Activated T-cell treated with anti-CD3 and anti-CD28 coated beads, Interleukin-2, amount 50 U/mL, for 72 hours (primary cell): ENCODE measurements around the gene MMP20. TPM values are rescaled to one million over a fixed set of nuclear protein-coding genes. Genes with fewer than 3 reads are reported as not detected.

Experiments
- ATAC-seq, 2 donors: fragments of 150-1000 bp; cut with Tn5 transposase; replicated peaks in 1 of 2; 2 replicates each; pipeline ENCODE4 v1.10.0; 2021; ENCODE audit warnings: moderate library complexity in 2 of 2, mild to moderate bottlenecking in 1 of 2
- DNase-seq, 2 donors: peaks; one replicate each; pipeline ENCODE4 v3.0.0; 2021 to 2022; ENCODE audit warnings: mixed read lengths in 1 of 2
- H3K27ac Mint-ChIP-seq: one replicate; pipeline ENCODE4 v1.8.0; 2022; ENCODE audit warnings: mild to moderate bottlenecking, moderate library complexity, mixed read lengths
- H3K27me3 Mint-ChIP-seq: one replicate; pipeline ENCODE4 v1.8.0; 2022; ENCODE audit warnings: low read depth, mixed read lengths
- H3K36me3 Mint-ChIP-seq, 2 donors: one replicate each; pipeline ENCODE4 v1.8.0; 2022; ENCODE audit warnings: mixed read lengths in 2 of 2, mild to moderate bottlenecking in 1 of 2; ENCODE audit not compliant: insufficient read depth in 2 of 2
- H3K4me1 Mint-ChIP-seq: one replicate; pipeline ENCODE4 v1.8.0; 2022; ENCODE audit warnings: low read depth, mixed read lengths
- H3K4me3 Mint-ChIP-seq, 2 donors: one replicate each; pipeline ENCODE4 v1.8.0; 2022; ENCODE audit warnings: mild to moderate bottlenecking in 2 of 2, mixed read lengths in 2 of 2, moderate library complexity in 2 of 2
- H3K9me3 Mint-ChIP-seq, 2 donors: one replicate each; pipeline ENCODE4 v1.8.0; 2022; ENCODE audit warnings: mixed read lengths in 2 of 2
- total RNA-seq, 2 donors: library from RNA; stranded (reverse); gene quantifications; one replicate each; pipeline ENCODE4 v1.2.3, GENCODE V29; 2022

MMP20 gene
- total RNA-seq, 2 donors from 2014 or later, result not detected

GRCh38 chr11:102615894-102616432, 9.2 kb downstream of the MMP20 start:
- Mint-ChIP-seq H3K9me3 (no peaks in the 10 kb centered on the region), H3K4me3 (no peak overlapping the region), H3K36me3 (no peaks in the 10 kb centered on the region), H3K27me3 (peaks cover 9% of the 10 kb centered on the region), H3K27ac (no peak overlapping the region), H3K4me1 (peaks cover 18% of the 10 kb centered on the region)
- peak in 1 of 2 donors; percentile 45 for ATAC-seq
- no peak for DNase-seq

DNA sequence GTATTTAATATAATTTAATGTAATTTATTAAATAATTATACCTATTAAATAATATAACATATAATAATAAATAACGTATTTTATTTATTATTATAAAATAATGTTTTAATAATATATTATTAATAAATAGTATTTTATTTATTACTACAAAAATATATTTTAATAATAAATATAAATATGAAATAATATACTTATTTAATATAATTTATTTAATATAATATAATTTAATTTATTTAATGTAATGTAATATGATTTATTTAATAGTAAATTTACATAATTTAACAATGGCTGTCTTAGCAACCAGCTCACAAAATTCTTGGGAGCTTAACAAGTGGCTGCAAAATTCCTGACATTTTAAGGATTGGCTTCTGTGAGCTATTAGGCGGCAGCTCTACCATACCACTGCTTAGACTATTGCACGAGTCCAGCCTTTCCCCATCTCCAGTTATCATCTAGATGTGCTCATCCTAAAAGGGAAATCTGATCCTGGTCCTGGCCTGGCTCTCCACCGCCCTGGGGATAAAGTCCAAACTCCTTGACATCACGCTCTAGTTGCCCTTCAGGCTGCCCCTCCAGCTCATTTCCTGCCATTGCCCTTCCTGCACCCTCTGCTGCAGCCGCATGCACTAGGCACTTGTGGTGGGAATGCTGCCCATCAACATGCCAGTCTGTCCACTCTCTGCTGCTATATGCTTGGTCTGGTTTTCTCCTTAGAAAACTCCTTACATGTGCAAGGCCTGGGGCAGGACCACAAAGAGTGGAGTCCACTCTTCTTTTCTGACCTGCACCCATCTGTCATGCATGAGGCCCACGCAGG, 9.8 kb downstream of the MMP20 start:
- H3K4me3 Mint-ChIP-seq, result no peak overlapping the region
- H3K27me3 Mint-ChIP-seq, result peaks cover 2% of the 10 kb centered on the region
- ATAC-seq (peak in 1 of 2 donors; percentile 22), DNase-seq (no peak)
- H3K36me3 Mint-ChIP-seq, result no peaks in the 10 kb centered on the region
- no peak overlapping the region for H3K27ac Mint-ChIP-seq
- peaks cover 21% of the 10 kb centered on the region for H3K4me1 Mint-ChIP-seq
- no peaks in the 10 kb centered on the region for H3K9me3 Mint-ChIP-seq

DNA sequence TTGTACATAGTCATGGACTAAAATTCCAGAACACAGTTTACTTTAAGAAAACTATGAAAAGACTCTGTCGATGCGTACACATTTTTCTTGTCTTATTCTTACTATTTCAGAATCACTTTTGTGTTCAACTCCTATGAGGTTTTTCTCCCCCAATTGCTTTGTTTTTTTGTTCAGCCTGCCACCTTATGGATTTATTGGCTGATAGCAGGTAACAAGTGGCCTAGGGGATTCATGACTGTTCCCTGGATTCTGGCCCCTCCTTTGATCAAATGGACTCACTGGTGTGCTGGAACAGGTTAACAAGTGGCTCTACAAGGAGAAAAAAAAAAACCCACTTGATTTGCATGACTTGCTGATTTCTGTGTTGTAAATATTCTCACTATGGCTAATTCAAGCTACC, 10.6 kb downstream of the MMP20 start:
- DNase-seq (no peak), ATAC-seq (no peak)
- Mint-ChIP-seq H3K4me1 (peaks cover 22% of the 10 kb centered on the region), H3K27me3 (no peaks in the 10 kb centered on the region), H3K27ac (no peak overlapping the region), H3K36me3 (no peaks in the 10 kb centered on the region), H3K9me3 (no peaks in the 10 kb centered on the region), H3K4me3 (no peak overlapping the region)

DNA sequence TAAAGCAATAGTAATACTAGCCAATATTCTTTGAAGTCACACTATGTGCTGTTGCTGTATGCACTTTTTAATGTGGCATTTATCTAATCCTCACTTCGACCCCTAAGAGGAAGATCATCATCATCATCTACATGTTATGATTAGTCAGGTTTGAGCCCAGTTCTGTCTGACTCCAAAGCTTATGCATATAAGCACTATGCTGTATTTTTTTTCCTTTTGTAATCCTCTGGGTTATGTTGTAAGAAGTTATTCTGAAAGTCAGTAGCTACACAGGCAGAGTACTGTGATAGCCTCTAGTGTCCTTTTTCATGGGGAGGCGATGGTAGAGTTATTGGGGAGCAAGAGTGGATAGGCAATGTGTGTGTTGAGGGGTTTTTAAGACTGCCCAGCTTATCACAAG, 11.1 kb downstream of the MMP20 start:
- Mint-ChIP-seq H3K9me3 (no peaks in the 10 kb centered on the region), H3K4me3 (no peak overlapping the region), H3K27ac (no peak overlapping the region), H3K36me3 (no peaks in the 10 kb centered on the region), H3K4me1 (peaks cover 22% of the 10 kb centered on the region), H3K27me3 (no peaks in the 10 kb centered on the region)
- DNase-seq (no peak), ATAC-seq (no peak)

DNA sequence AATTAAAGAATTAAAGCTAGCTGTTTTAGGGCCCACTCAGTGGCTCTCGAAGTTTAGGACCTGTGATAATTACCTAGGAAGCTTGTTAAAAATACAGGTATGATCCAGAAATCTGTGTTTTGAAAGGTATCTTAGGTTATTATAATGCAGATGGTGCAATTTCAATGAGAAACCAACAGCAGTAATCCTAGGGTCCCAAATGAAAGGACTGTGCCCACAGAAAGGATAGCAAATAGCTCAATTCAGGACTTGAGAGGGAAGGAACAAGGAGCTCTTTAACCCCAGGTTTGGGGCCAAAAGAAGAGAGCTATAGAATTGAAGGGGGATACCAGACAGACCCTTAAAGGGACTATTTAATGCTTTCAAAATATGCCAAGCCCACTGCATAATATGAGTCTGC, 11.7 kb downstream of the MMP20 start:
- ATAC-seq (no peak), DNase-seq (no peak)
- Mint-ChIP-seq H3K9me3 (no peaks in the 10 kb centered on the region), H3K27me3 (no peaks in the 10 kb centered on the region), H3K4me1 (peaks cover 22% of the 10 kb centered on the region), H3K36me3 (no peaks in the 10 kb centered on the region), H3K27ac (no peak overlapping the region), H3K4me3 (no peak overlapping the region)

DNA sequence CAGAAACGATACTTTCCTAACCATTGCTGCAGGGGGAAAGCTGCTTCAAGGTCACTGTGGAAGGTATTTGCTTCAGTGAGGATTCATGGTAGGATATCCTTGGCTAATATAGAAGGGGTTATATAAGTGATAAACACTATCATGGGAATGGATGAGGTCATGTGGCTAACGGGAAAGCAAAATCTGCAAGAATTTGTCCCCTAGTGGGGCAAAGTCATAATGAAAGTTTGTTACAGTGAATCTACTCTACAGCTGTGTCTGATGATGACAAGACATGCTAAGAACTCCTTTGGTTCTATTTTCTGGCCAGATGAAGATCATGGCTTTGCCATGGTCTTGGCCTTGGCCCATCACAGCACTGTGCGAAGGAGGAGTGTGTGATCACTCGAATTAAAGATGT, 13.8 kb downstream of the MMP20 start:
- peak overlapping the region in 1 of 2 donors; percentile 1 for H3K4me3 Mint-ChIP-seq
- ATAC-seq, result peak; percentile 28 to 63
- no peaks in the 10 kb centered on the region for H3K36me3 Mint-ChIP-seq
- H3K4me1 Mint-ChIP-seq, result peaks cover 22% of the 10 kb centered on the region
- H3K27ac Mint-ChIP-seq, result no peak overlapping the region
- no peaks in the 10 kb centered on the region for H3K9me3 Mint-ChIP-seq
- DNase-seq, result no peak
- H3K27me3 Mint-ChIP-seq, result peaks cover 6% of the 10 kb centered on the region

- H3K4me1 Mint-ChIP-seq, result peaks cover 22% of the 10 kb centered on the region
- H3K36me3 Mint-ChIP-seq, result no peaks in the 10 kb centered on the region
- H3K4me3 Mint-ChIP-seq, result no peak overlapping the region
- DNase-seq (no peak), ATAC-seq (no peak)
- no peaks in the 10 kb centered on the region for H3K9me3 Mint-ChIP-seq
- no peak overlapping the region for H3K27ac Mint-ChIP-seq
- H3K27me3 Mint-ChIP-seq, result peaks cover 12% of the 10 kb centered on the region
Observed at GRCh38 chr11:102610200-102610599, 14.9 kb downstream of the MMP20 start.

- Mint-ChIP-seq H3K36me3 (no peaks in the 10 kb centered on the region), H3K27ac (no peak overlapping the region), H3K27me3 (peaks cover 12% of the 10 kb centered on the region), H3K4me3 (no peak overlapping the region), H3K9me3 (no peaks in the 10 kb centered on the region), H3K4me1 (peaks cover 22% of the 10 kb centered on the region)
- DNase-seq (no peak), ATAC-seq (no peak)
Observed at GRCh38 chr11:102608699-102609098, 16.4 kb downstream of the MMP20 start.

- ATAC-seq (no peak), DNase-seq (no peak)
- H3K4me3 Mint-ChIP-seq, result no peak overlapping the region
- no peaks in the 10 kb centered on the region for H3K9me3 Mint-ChIP-seq
- H3K27ac Mint-ChIP-seq, result no peak overlapping the region
- H3K36me3 Mint-ChIP-seq, result no peaks in the 10 kb centered on the region
- H3K4me1 Mint-ChIP-seq, result peaks cover 10% of the 10 kb centered on the region
- peaks cover 12% of the 10 kb centered on the region for H3K27me3 Mint-ChIP-seq
Observed at GRCh38 chr11:102604875-102605274, 20.3 kb downstream of the MMP20 start.

- H3K4me3 Mint-ChIP-seq, result no peak overlapping the region
- no peak for ATAC-seq
- no peak overlapping the region for H3K27ac Mint-ChIP-seq
- H3K4me1 Mint-ChIP-seq, result peaks cover 19% of the 10 kb centered on the region
- no peak for DNase-seq
- H3K27me3 Mint-ChIP-seq, result peaks cover 12% of the 10 kb centered on the region
- no peaks in the 10 kb centered on the region for H3K9me3 Mint-ChIP-seq
- no peaks in the 10 kb centered on the region for H3K36me3 Mint-ChIP-seq
Observed at GRCh38 chr11:102604011-102604410, 21.1 kb downstream of the MMP20 start.

DNA sequence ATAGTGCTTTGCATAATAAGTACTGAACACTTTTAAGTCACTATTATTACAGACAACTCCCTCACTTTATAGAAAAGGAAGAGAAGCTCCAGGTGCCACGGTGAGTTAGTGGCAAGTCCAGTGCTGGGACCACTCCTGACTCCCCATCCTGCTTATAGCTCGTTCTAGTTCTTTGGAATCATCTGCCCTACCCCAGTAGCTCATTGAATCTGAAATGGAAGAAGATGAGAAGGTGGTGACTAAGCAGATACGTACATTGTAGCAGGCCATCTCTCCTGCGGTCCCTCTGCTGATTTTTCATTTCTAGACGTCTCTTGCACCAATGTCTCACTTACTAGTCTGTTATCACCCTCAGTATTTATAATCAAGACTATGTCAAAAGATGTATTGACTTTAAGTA, 21.6 kb downstream of the MMP20 start:
- ATAC-seq, result no peak
- H3K27me3 Mint-ChIP-seq, result peaks cover 12% of the 10 kb centered on the region
- no peak overlapping the region for H3K4me3 Mint-ChIP-seq
- peaks cover 23% of the 10 kb centered on the region for H3K4me1 Mint-ChIP-seq
- DNase-seq, result no peak
- no peaks in the 10 kb centered on the region for H3K36me3 Mint-ChIP-seq
- H3K27ac Mint-ChIP-seq, result no peak overlapping the region
- H3K9me3 Mint-ChIP-seq, result no peaks in the 10 kb centered on the region

- Mint-ChIP-seq H3K27ac (no peak overlapping the region), H3K36me3 (no peaks in the 10 kb centered on the region), H3K9me3 (no peaks in the 10 kb centered on the region), H3K4me1 (peaks cover 28% of the 10 kb centered on the region), H3K4me3 (no peak overlapping the region), H3K27me3 (peaks cover 12% of the 10 kb centered on the region)
- ATAC-seq (no peak), DNase-seq (no peak)
Observed at GRCh38 chr11:102603091-102603490, 22.0 kb downstream of the MMP20 start.

DNA sequence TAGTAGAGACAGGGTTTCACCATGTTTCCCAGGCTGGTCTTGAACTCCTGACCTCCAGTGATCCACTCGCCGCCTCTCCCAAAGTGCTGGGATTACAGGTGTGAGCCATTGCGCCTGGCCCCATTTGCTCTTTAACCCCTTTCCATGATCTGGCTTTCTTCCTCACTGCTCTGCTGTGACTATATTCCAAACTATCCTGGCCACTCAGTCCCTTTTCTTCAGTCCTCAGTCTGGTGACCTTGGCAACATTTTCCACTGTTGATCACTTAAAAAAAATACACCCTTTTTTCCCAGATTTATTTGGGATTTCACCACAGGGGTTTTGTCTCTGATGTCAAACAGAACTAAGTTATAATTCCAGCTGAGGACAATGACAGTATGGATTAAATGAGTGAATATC, 24.5 kb downstream of the MMP20 start:
- Mint-ChIP-seq H3K27ac (peak overlapping the region; percentile 50), H3K27me3 (peaks cover under 1% of the 10 kb centered on the region), H3K36me3 (no peaks in the 10 kb centered on the region), H3K9me3 (no peaks in the 10 kb centered on the region), H3K4me1 (peaks cover 36% of the 10 kb centered on the region), H3K4me3 (peak overlapping the region; percentile 15 to 37)
- no peak for ATAC-seq
- no peak for DNase-seq
